ENCODE measurements around the gene LIFR. TPM values are rescaled to one million over a fixed set of nuclear protein-coding genes. Genes with fewer than 3 reads are reported as not detected.
A peak's percentile ranks its signal among the peaks of the same experiment; 100 is the strongest.

Gene LIFR
- total RNA-seq, 1 donor from 2014 or later, result 7.5 TPM

GRCh38 chr5:38562444-38563210 is 6.2 kb upstream of the LIFR start:
- DNase-seq (ENCODE audit: low spot score), result no peak
- Mint-ChIP-seq H3K36me3 (ENCODE audit: low read depth) (no peaks in the 10 kb centered on the region), H3K9me3 (ENCODE audit: low read depth) (no peaks in the 10 kb centered on the region), H3K27me3 (ENCODE audit: low read depth) (peaks cover 4% of the 10 kb centered on the region), H3K4me3 (ENCODE audit: unreplicated experiment) (no peak overlapping the region), H3K27ac (ENCODE audit: unreplicated experiment) (no peak overlapping the region), H3K4me1 (ENCODE audit: low read depth) (peaks cover under 1% of the 10 kb centered on the region)
- no peak for TF ChIP-seq CTCF (IDR thresholded peaks at IDR 0.05)

- Mint-ChIP-seq H3K9me3 (ENCODE audit: low read depth) (no peaks in the 10 kb centered on the region), H3K27me3 (ENCODE audit: low read depth) (peaks cover 4% of the 10 kb centered on the region), H3K36me3 (ENCODE audit: low read depth) (no peaks in the 10 kb centered on the region), H3K4me3 (ENCODE audit: unreplicated experiment) (no peak overlapping the region), H3K4me1 (ENCODE audit: low read depth) (peaks cover 16% of the 10 kb centered on the region), H3K27ac (ENCODE audit: unreplicated experiment) (no peak overlapping the region)
- no peak for TF ChIP-seq CTCF (IDR thresholded peaks at IDR 0.05)
- no peak for DNase-seq (ENCODE audit: low spot score)
These were observed 3.0 kb upstream of the LIFR start for GRCh38 chr5:38559428-38559827.

GRCh38 chr5:38557792-38558191 is 1.3 kb upstream of the LIFR start:
- no peak for TF ChIP-seq CTCF (IDR thresholded peaks at IDR 0.05)
- peaks cover 4% of the 10 kb centered on the region for H3K27me3 Mint-ChIP-seq (ENCODE audit: low read depth)
- H3K36me3 Mint-ChIP-seq (ENCODE audit: low read depth), result no peaks in the 10 kb centered on the region
- no peak overlapping the region for H3K27ac Mint-ChIP-seq (ENCODE audit: unreplicated experiment)
- no peak for DNase-seq (ENCODE audit: low spot score)
- H3K4me1 Mint-ChIP-seq (ENCODE audit: low read depth), result peaks cover 16% of the 10 kb centered on the region
- H3K9me3 Mint-ChIP-seq (ENCODE audit: low read depth), result no peaks in the 10 kb centered on the region
- peak overlapping the region; percentile 91 for H3K4me3 Mint-ChIP-seq (ENCODE audit: unreplicated experiment)

GRCh38 chr5:38557308-38557710 is 863 bp upstream of the LIFR start:
- Mint-ChIP-seq H3K27ac (ENCODE audit: unreplicated experiment) (peak overlapping the region; percentile 76), H3K36me3 (ENCODE audit: low read depth) (no peaks in the 10 kb centered on the region), H3K27me3 (ENCODE audit: low read depth) (peaks cover 4% of the 10 kb centered on the region), H3K4me1 (ENCODE audit: low read depth) (peaks cover 16% of the 10 kb centered on the region), H3K9me3 (ENCODE audit: low read depth) (no peaks in the 10 kb centered on the region), H3K4me3 (ENCODE audit: unreplicated experiment) (peak overlapping the region; percentile 91)
- TF ChIP-seq CTCF (IDR thresholded peaks at IDR 0.05), result peak; percentile 12
- no peak for DNase-seq (ENCODE audit: low spot score)

GRCh38 chr5:38556088-38556598 is 303 bp downstream of the LIFR start:
- no peaks in the 10 kb centered on the region for H3K36me3 Mint-ChIP-seq (ENCODE audit: low read depth)
- DNase-seq (ENCODE audit: low spot score), result no peak
- H3K9me3 Mint-ChIP-seq (ENCODE audit: low read depth), result no peaks in the 10 kb centered on the region
- no peak for TF ChIP-seq CTCF (IDR thresholded peaks at IDR 0.05)
- H3K27me3 Mint-ChIP-seq (ENCODE audit: low read depth), result no peaks in the 10 kb centered on the region
- H3K4me3 Mint-ChIP-seq (ENCODE audit: unreplicated experiment), result peak overlapping the region; percentile 74
- H3K27ac Mint-ChIP-seq (ENCODE audit: unreplicated experiment), result no peak overlapping the region
- peaks cover 19% of the 10 kb centered on the region for H3K4me1 Mint-ChIP-seq (ENCODE audit: low read depth)

Measured in chondrocyte (in vitro differentiated cells).